ENCODE data around the gene KDM4B. TPM values are rescaled to one million over a fixed set of nuclear protein-coding genes. Genes with fewer than 3 reads are reported as not detected.
"Not testable (repeated sequence)": the region's sequence is repeated elsewhere in the genome, so short reads cannot be mapped to it uniquely, and the experiment has no call there.

The KDM4B gene
- total RNA-seq, 4 donors from 2014 or later, result 26.6 to 84.2 (median 39.9) TPM

GRCh38 chr19:5157186-5157585, 188.3 kb downstream of the KDM4B start:
- no peak overlapping the region for H3K4me3 ChIP-seq
- H3K36me3 ChIP-seq, result no peaks in the 10 kb centered on the region
- DNase-seq, result no peak
- no peaks in the 10 kb centered on the region for H3K4me1 ChIP-seq
- H3K27me3 ChIP-seq, result no peaks in the 10 kb centered on the region
- no peaks in the 10 kb centered on the region for H3K9me3 ChIP-seq
- in situ Hi-C loops (cut with MboI; ENCODE audit: low pct_ligation_motif_present in 1 of 4, low pct_unique_long_range_greater_than_20kb in 1 of 4, low sequenced_read_pairs in 3 of 4) (no loop called here), intact Hi-C loops (cut with DNase I; ENCODE audit: low total_unique reads) (no loop called here)
- no peak overlapping the region for H3K27ac ChIP-seq
- TF ChIP-seq POLR2AphosphoS5 (IDR thresholded peaks at IDR 0.05) (no peak), EP300 (IDR thresholded peaks at IDR 0.05; ENCODE audit: low read depth) (no peak), CTCF (IDR thresholded peaks at IDR 0.05) (no peak)
- 40 to 61% methylated on average over 1 to 4 of the region's 4 CpGs for WGBS, 2 donors (ENCODE audit: low coverage in 1 of 2)

- H3K4me3 ChIP-seq; intact Hi-C loops (cut with DNase I; ENCODE audit: low total_unique reads): not testable (repeated sequence)
- 98 to 100% methylated on average over 3 to 7 of the region's 7 CpGs for WGBS, 2 donors (ENCODE audit: low coverage in 1 of 2)
Observed at GRCh38 chr19:5158549-5159134, 189.7 kb downstream of the KDM4B start.

GRCh38 chr19:5160158-5160795, 191.4 kb downstream of the KDM4B start:
- H3K36me3 ChIP-seq; DNase-seq; H3K27ac ChIP-seq; H3K27me3 ChIP-seq; H3K4me1 ChIP-seq; H3K9me3 ChIP-seq; intact Hi-C loops (cut with DNase I; ENCODE audit: low total_unique reads); H3K4me3 ChIP-seq; in situ Hi-C loops (cut with MboI; ENCODE audit: low pct_ligation_motif_present in 1 of 4, low pct_unique_long_range_greater_than_20kb in 1 of 4, low sequenced_read_pairs in 3 of 4): not testable (repeated sequence)
- WGBS, 2 donors (ENCODE audit: low coverage in 1 of 2), result 53 to 63% methylated on average over 2 of the region's 2 CpGs

More at GRCh38 chr19:5158549-5159134, 189.7 kb downstream of the KDM4B start:
- H3K4me1 ChIP-seq; H3K27ac ChIP-seq; H3K9me3 ChIP-seq; DNase-seq; H3K27me3 ChIP-seq; H3K36me3 ChIP-seq; in situ Hi-C loops (cut with MboI; ENCODE audit: low pct_ligation_motif_present in 1 of 4, low pct_unique_long_range_greater_than_20kb in 1 of 4, low sequenced_read_pairs in 3 of 4): not testable (repeated sequence)

- H3K4me3 ChIP-seq; H3K9me3 ChIP-seq; H3K27ac ChIP-seq; H3K27me3 ChIP-seq; H3K4me1 ChIP-seq; in situ Hi-C loops (cut with MboI; ENCODE audit: low pct_ligation_motif_present in 1 of 4, low pct_unique_long_range_greater_than_20kb in 1 of 4, low sequenced_read_pairs in 3 of 4); H3K36me3 ChIP-seq; DNase-seq; intact Hi-C loops (cut with DNase I; ENCODE audit: low total_unique reads): not testable (repeated sequence)
- 69 to 85% methylated on average over 13 to 23 of the region's 23 CpGs for WGBS, 2 donors (ENCODE audit: low coverage in 1 of 2)
Observed at GRCh38 chr19:5164845-5165696, 196.2 kb downstream of the KDM4B start.

- Histone ChIP-seq H3K36me3 (no peaks in the 10 kb centered on the region), H3K27me3 (no peaks in the 10 kb centered on the region), H3K4me3 (no peak overlapping the region), H3K27ac (no peak overlapping the region), H3K4me1 (no peaks in the 10 kb centered on the region), H3K9me3 (no peaks in the 10 kb centered on the region)
- WGBS, 2 donors (ENCODE audit: low coverage in 1 of 2), result 91% methylated on average over 2 of the region's 2 CpGs; no CpG with 5 or more reads in 1 of the 2 donors
- intact Hi-C loops (cut with DNase I; ENCODE audit: low total_unique reads), result no loop called here
- no peak for DNase-seq
- in situ Hi-C loops (cut with MboI; ENCODE audit: low pct_ligation_motif_present in 1 of 4, low pct_unique_long_range_greater_than_20kb in 1 of 4, low sequenced_read_pairs in 3 of 4), result no loop called here
- TF ChIP-seq POLR2AphosphoS5 (IDR thresholded peaks at IDR 0.05) (no peak), POLR2A (IDR thresholded peaks at IDR 0.05) (no peak), CTCF (IDR thresholded peaks at IDR 0.05) (no peak), EP300 (IDR thresholded peaks at IDR 0.05; ENCODE audit: low read depth) (no peak)
Observed at GRCh38 chr19:5165697-5166019, 196.7 kb downstream of the KDM4B start.

All from transverse colon (tissue), 4 donors.